K562 (cell line): ENCODE results near the gene PPP2R2B.

Experiments used
- MTA1 ChIP-seq: fragments of 450-650 bp; IDR thresholded peaks from 2 replicates; pipeline ENCODE4 v1.6.1; 2017; ENCODE audit warnings: borderline replicate concordance
- ZBTB8A ChIP-seq: fragments of 450-650 bp; IDR thresholded peaks from 2 replicates; pipeline ENCODE4 v1.6.1; 2018; ENCODE audit warnings: mild to moderate bottlenecking, moderate library complexity; ENCODE audit not compliant: partially characterized antibody
- TF ChIP-seq, protein P1 (sequence below): fragments of 250-450 bp; sonication (Bioruptor Pico); IDR thresholded peaks from 2 replicates; pipeline ENCODE4 v1.4.0; 2020; ENCODE audit warnings: borderline replicate concordance
- TF ChIP-seq, protein P2 (sequence below): fragments of 450-650 bp; conservative IDR thresholded peaks from 2 replicates; pipeline ENCODE4 v1.6.1; 2016; ENCODE audit warnings: missing genetic modification characterization, low read depth, mild to moderate bottlenecking, missing compliant biosample characterization, moderate library complexity
- TF ChIP-seq, protein P3 (sequence below), 3 experiments: IDR thresholded peaks in 2 of 3; conservative IDR thresholded peaks in 1 of 3; 2 replicates each; pipeline ENCODE4 v1.5.1; 2011 to 2012; ENCODE audit warnings: low read length in 3 of 3, mild to moderate bottlenecking in 3 of 3, control low read depth in 2 of 3, improper control_type of control experiment in 1 of 3, inconsistent platforms in 1 of 3, low read depth in 1 of 3, mixed read lengths in 1 of 3, moderate library complexity in 1 of 3; ENCODE audit not compliant: insufficient read depth in 2 of 3

DNA sequence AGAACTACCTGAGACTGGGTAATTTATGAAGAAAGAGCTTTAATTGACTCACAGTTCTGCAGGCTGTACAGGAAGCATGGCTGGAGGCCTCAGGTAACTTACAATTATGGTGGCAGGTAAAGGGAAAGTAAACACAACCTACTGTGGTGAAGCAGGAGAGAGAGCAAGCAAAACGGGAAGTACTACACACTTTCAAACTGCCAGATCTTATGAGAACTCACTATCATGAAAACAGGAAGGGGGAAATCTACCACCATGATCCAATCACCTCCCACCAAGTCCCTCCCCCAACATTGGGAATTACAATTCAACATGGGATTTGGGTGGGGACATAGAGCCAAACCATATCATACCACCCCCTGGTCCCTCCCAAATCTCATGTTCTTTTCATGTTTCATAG lies 303.8 kb downstream of the PPP2R2B start:
- TF ChIP-seq ZBTB8A (no peak), MTA1 (no peak)
- TF ChIP-seq, protein P1, sequence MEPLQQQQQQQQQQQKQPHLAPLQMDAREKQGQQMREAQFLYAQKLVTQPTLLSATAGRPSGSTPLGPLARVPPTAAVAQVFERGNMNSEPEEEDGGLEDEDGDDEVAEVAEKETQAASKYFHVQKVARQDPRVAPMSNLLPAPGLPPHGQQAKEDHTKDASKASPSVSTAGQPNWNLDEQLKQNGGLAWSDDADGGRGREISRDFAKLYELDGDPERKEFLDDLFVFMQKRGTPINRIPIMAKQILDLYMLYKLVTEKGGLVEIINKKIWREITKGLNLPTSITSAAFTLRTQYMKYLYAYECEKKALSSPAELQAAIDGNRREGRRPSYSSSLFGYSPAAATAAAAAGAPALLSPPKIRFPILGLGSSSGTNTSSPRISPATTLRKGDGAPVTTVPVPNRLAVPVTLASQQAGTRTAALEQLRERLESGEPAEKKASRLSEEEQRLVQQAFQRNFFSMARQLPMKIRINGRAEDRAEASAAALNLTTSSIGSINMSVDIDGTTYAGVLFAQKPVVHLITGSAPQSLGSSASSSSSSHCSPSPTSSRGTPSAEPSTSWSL = no peak
- TF ChIP-seq, protein P2, sequence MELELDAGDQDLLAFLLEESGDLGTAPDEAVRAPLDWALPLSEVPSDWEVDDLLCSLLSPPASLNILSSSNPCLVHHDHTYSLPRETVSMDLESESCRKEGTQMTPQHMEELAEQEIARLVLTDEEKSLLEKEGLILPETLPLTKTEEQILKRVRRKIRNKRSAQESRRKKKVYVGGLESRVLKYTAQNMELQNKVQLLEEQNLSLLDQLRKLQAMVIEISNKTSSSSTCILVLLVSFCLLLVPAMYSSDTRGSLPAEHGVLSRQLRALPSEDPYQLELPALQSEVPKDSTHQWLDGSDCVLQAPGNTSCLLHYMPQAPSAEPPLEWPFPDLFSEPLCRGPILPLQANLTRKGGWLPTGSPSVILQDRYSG (tag) = no peak
- TF ChIP-seq, protein P3, sequence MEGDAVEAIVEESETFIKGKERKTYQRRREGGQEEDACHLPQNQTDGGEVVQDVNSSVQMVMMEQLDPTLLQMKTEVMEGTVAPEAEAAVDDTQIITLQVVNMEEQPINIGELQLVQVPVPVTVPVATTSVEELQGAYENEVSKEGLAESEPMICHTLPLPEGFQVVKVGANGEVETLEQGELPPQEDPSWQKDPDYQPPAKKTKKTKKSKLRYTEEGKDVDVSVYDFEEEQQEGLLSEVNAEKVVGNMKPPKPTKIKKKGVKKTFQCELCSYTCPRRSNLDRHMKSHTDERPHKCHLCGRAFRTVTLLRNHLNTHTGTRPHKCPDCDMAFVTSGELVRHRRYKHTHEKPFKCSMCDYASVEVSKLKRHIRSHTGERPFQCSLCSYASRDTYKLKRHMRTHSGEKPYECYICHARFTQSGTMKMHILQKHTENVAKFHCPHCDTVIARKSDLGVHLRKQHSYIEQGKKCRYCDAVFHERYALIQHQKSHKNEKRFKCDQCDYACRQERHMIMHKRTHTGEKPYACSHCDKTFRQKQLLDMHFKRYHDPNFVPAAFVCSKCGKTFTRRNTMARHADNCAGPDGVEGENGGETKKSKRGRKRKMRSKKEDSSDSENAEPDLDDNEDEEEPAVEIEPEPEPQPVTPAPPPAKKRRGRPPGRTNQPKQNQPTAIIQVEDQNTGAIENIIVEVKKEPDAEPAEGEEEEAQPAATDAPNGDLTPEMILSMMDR (IDR thresholded peaks at IDR 0.05 in 2 of 3, conservative IDR thresholded peaks at IDR 0.05 in 1 of 3; ENCODE audit: insufficient read depth in 2 of 3, low read depth in 1 of 3, low read length in 3 of 3) = no peak
